AG09309 (cell line): Measurements from ENCODE around the gene EID3.

Source experiments
- DNase-seq: peaks from one replicate; pipeline ENCODE4 v3.0.0-alpha.2; 2010; ENCODE audit warnings: low read depth
- H3K4me3 ChIP-seq: 2 replicates; pipeline ENCODE4 v1.5.1; 2011; ENCODE audit warnings: mild to moderate bottlenecking, low read depth, low read length, moderate library complexity; ENCODE audit not compliant: control insufficient read depth
- CTCF ChIP-seq: IDR thresholded peaks from 2 replicates; pipeline ENCODE4 v1.5.1; 2011; ENCODE audit warnings: mild to moderate bottlenecking, low read depth, low read length, inconsistent platforms; ENCODE audit not compliant: insufficient read depth, control insufficient read depth; ENCODE audit errors: missing control alignments

The EID3 gene

GRCh38 chr12:104339663-104340062, 36.1 kb downstream of the EID3 start:
- no peak for DNase-seq
- no peak for TF ChIP-seq CTCF
- no peak overlapping the region for H3K4me3 ChIP-seq

GRCh38 chr12:104340177-104340576, 36.6 kb downstream of the EID3 start:
- no peak for DNase-seq
- TF ChIP-seq CTCF = no peak
- no peak overlapping the region for H3K4me3 ChIP-seq

GRCh38 chr12:104340925-104341611, 37.5 kb downstream of the EID3 start:
- no peak for TF ChIP-seq CTCF
- DNase-seq = no peak
- no peak overlapping the region for H3K4me3 ChIP-seq

- no peak for TF ChIP-seq CTCF
- H3K4me3 ChIP-seq = no peak overlapping the region
- DNase-seq = no peak
These were observed 38.6 kb downstream of the EID3 start for GRCh38 chr12:104342147-104342546.

GRCh38 chr12:104342635-104343249, 39.2 kb downstream of the EID3 start:
- TF ChIP-seq CTCF = no peak
- no peak for DNase-seq
- H3K4me3 ChIP-seq = no peak overlapping the region

- no peak for TF ChIP-seq CTCF
- H3K4me3 ChIP-seq = no peak overlapping the region
- no peak for DNase-seq
These were observed 41.1 kb downstream of the EID3 start for GRCh38 chr12:104344682-104345081.
